GM18907 (cell line): ENCODE data around the gene VAX1.
"Not testable (repeated sequence)": the region's sequence is repeated elsewhere in the genome, so short reads cannot be mapped to it uniquely, and the experiment has no call there.

Experiments
- ATAC-seq: cut with Tn5 transposase; IDR thresholded peaks from one replicate; pipeline ENCODE4 v1.9.1; 2021; ENCODE audit warnings: mild to moderate bottlenecking, moderate library complexity; ENCODE audit not compliant: unreplicated experiment

VAX1 gene

GRCh38 chr10:117084421-117085246 is 53.4 kb downstream of the VAX1 start:
- ATAC-seq, result not testable (repeated sequence)
